OCI-LY7 (cell line): ENCODE measurements around the gene ERCC2.

Experiments used
- CTCF ChIP-seq: fragments of 200-600 bp; sonication (generic); conservative IDR thresholded peaks from 2 replicates; pipeline ENCODE4 v1.5.1; 2014; ENCODE audit warnings: mild to moderate bottlenecking, antibody characterized with exemption, low read length, moderate library complexity, mixed read lengths
- EZH2phosphoT487 ChIP-seq: fragments of 200-600 bp; sonication (generic); IDR thresholded peaks from 2 replicates; pipeline ENCODE4 v1.6.1; 2018; ENCODE audit warnings: low read depth, borderline replicate concordance, mild to moderate bottlenecking, mixed run types, antibody characterized with exemption, low read length, moderate library complexity, mixed read lengths

GRCh38 chr19:45368737-45369340 lies 1.5 kb downstream of the ERCC2 start:
- TF ChIP-seq CTCF, result no peak
- no peak for TF ChIP-seq EZH2phosphoT487
